HFF-Myc (cell line): ENCODE measurements around the gene TMEM245.

ENCODE experiments used
- DNase-seq: peaks from one replicate; pipeline ENCODE4 v3.0.0-alpha.2; 2011; ENCODE audit warnings: low read depth; ENCODE audit errors: extremely low read depth
- H3K4me3 ChIP-seq: replicated peaks from 2 replicates; pipeline ENCODE4 v1.5.1; 2011; ENCODE audit warnings: low read depth, mild to moderate bottlenecking, control low read depth, low read length
- CTCF ChIP-seq: IDR thresholded peaks from 2 replicates; pipeline ENCODE4 v1.5.1; 2012; ENCODE audit warnings: mild to moderate bottlenecking, low read depth, low read length, control low read depth; ENCODE audit errors: missing control alignments

Gene TMEM245

GRCh38 chr9:109003116-109003515, 116.6 kb downstream of the TMEM245 start:
- no peak overlapping the region for H3K4me3 ChIP-seq

GRCh38 chr9:109002141-109002540, 117.6 kb downstream of the TMEM245 start:
- no peak overlapping the region for H3K4me3 ChIP-seq
- no peak for TF ChIP-seq CTCF

More at GRCh38 chr9:109003116-109003515, 116.6 kb downstream of the TMEM245 start:
- DNase-seq: no peak
- TF ChIP-seq CTCF: no peak

GRCh38 chr9:109001275-109001676, 118.5 kb downstream of the TMEM245 start:
- no peak overlapping the region for H3K4me3 ChIP-seq
- no peak for TF ChIP-seq CTCF
- no peak for DNase-seq

More at GRCh38 chr9:109002141-109002540, 117.6 kb downstream of the TMEM245 start:
- no peak for DNase-seq

GRCh38 chr9:108997112-108997511, 122.6 kb downstream of the TMEM245 start:
- no peak overlapping the region for H3K4me3 ChIP-seq
- no peak for DNase-seq
- TF ChIP-seq CTCF: no peak

GRCh38 chr9:108996643-108997042, 123.1 kb downstream of the TMEM245 start:
- H3K4me3 ChIP-seq: no peak overlapping the region
- DNase-seq: no peak
- TF ChIP-seq CTCF: no peak

GRCh38 chr9:108994695-108995094, 125.1 kb downstream of the TMEM245 start:
- H3K4me3 ChIP-seq: no peak overlapping the region
- DNase-seq: no peak
- no peak for TF ChIP-seq CTCF

GRCh38 chr9:108991479-108991878, 128.3 kb downstream of the TMEM245 start:
- DNase-seq: no peak
- no peak for TF ChIP-seq CTCF
- H3K4me3 ChIP-seq: no peak overlapping the region
